Mesodermal cell (in vitro differentiated cells): ENCODE results near the gene SORBS2.

Source experiments
- H3K27ac ChIP-seq: 2 replicates; pipeline ENCODE4 v1.7.0; 2013; ENCODE audit warnings: mild to moderate bottlenecking, low read depth, low read length, moderate library complexity; ENCODE audit not compliant: severe bottlenecking
- H3K36me3 ChIP-seq: 2 replicates; pipeline ENCODE4 v1.7.1; 2013; ENCODE audit warnings: mild to moderate bottlenecking, low read length, moderate library complexity; ENCODE audit not compliant: control insufficient read depth, insufficient read depth
- H3K4me1 ChIP-seq: one replicate; pipeline ENCODE4 v1.7.1; 2013; ENCODE audit warnings: mild to moderate bottlenecking, low read length; ENCODE audit not compliant: insufficient read depth, control insufficient read depth, poor library complexity, severe bottlenecking
- H3K4me3 ChIP-seq: 2 replicates; pipeline ENCODE4 v1.7.0; 2013; ENCODE audit warnings: low read length, control low read depth, mild to moderate bottlenecking; ENCODE audit not compliant: insufficient read depth, poor library complexity, severe bottlenecking; ENCODE audit errors: extremely low read depth
- H3K9me3 ChIP-seq: 2 replicates; pipeline ENCODE4 v1.7.1; 2013; ENCODE audit warnings: mild to moderate bottlenecking, low read length, moderate library complexity; ENCODE audit not compliant: control insufficient read depth
- WGBS, 2 experiments: methylation state at CpG; one replicate each; pipeline ENCODE4 v1.1.5; 2013; ENCODE audit warnings: missing lambda C conversion rate in 2 of 2; ENCODE audit not compliant: insufficient coverage in 2 of 2; 5-methylcytosine and 5-hydroxymethylcytosine counted together

The SORBS2 gene

DNA sequence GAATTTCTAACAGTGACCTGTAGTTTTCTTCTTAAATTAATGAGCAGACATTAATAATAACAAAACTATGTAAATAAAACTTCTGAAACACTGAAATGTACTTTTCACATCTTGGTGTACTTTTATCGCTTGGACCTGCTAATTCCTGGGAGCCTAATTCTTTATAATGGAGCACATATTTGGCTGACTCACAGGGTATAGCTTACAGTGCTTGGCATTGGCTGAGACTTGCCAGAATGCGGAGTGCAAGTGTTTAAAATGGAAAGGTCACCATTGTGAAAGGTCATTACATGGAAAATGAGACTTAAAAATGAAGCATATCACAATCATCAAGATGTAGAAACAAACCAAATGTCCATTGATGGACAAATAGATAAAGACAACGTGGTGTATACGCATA lies 139.4 kb downstream of the SORBS2 start:
- Histone ChIP-seq H3K9me3 (no peaks in the 10 kb centered on the region), H3K4me3 (no peak overlapping the region), H3K36me3 (no peaks in the 10 kb centered on the region), H3K27ac (no peak overlapping the region), H3K4me1 (no peaks in the 10 kb centered on the region)
- 73 to 100% methylated on average over 3 to 4 of the region's 4 CpGs for WGBS, 2 experiments

DNA sequence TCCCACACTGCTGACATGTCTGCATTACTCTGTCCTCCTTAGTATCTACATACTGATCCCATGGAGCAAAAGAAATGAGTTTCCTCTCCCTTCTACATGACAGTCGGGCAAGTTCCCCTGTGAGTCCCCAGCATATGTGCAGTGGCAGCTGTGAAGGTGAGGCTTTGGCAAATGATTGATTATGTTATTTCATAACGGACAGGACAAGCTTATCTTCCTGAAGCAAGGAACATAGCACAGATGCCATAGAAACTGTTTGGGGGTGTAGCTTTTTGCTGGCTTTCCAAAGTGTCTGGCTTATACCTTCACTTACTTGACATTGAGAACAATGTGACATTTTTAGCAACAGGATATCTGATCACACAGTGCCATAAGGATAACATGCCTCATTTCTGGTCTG lies 139.8 kb downstream of the SORBS2 start:
- 100% methylated on average over 1 of the region's 2 CpGs; no CpG with 5 or more reads in 1 of the 2 experiments for WGBS, 2 experiments
- Histone ChIP-seq H3K9me3 (no peaks in the 10 kb centered on the region), H3K4me1 (no peaks in the 10 kb centered on the region)

DNA sequence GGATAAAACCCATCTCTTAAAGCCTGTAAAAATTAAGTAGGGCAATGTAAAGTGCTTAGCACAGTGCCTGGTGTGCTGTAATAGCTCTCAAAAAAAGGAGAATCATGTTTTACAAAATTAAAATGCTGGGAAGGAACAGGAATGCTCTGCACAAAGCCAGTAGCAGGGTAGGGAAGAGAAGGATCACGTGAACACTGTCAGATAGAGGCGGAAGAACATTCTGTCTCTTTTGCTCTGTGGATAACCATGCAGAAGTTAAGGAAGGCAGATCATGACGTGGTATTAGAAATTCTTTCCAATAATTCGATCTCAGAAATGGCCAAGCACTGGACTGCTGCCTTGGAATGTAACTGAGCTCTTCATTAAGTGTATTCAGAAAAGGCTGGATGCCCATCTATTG lies 140.5 kb downstream of the SORBS2 start:
- Histone ChIP-seq H3K9me3 (no peaks in the 10 kb centered on the region), H3K36me3 (no peaks in the 10 kb centered on the region), H3K4me3 (no peak overlapping the region), H3K4me1 (no peaks in the 10 kb centered on the region), H3K27ac (no peak overlapping the region)
- WGBS, 2 experiments, result 87 to 89% methylated on average over 4 of the region's 4 CpGs

More for the DNA sequence above, 139.8 kb downstream of the SORBS2 start:
- no peak overlapping the region for H3K4me3 ChIP-seq
- no peaks in the 10 kb centered on the region for H3K36me3 ChIP-seq
- H3K27ac ChIP-seq, result no peak overlapping the region

DNA sequence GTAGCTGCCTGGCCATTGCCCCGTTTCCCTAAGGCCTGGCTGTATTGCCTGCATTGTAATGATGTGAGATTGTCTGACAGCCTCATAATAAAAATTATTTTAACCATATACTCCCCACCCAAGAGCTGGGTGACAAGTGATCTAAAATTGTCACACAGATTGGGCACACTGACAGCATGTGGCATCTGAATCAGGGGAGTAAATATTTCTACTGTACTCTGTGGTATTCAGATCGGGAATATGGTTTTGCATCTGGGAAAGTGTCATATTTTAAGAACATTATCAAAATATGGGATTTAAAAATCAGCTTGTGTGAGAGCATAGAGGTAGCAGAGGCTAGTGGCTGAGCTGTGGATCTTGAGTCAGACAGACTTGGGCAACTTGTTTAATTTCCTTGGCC lies 140.9 kb downstream of the SORBS2 start:
- Histone ChIP-seq H3K9me3 (no peaks in the 10 kb centered on the region), H3K27ac (no peak overlapping the region), H3K36me3 (no peaks in the 10 kb centered on the region), H3K4me1 (no peaks in the 10 kb centered on the region), H3K4me3 (no peak overlapping the region)
- WGBS, 2 experiments, result no CpG with 5 or more reads among the region's 2 CpGs

DNA sequence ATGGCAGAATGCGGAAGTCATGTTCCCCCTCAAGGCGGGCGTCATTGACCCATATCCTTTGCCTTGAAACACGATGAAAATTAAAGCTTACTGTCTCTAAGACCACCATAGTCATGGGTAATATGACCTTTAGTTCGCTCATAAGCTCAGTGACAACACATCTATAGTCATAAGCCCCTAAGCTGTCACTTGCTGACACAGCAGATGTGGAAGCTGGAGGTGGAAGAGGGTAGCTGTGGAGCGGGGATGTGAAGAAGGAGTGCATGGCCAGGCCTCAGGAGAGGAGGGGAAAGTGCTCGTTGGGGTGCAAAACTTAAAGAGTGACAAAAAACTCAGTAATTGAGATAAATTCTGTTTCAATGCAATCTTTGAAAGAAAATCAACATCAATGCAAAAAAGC lies 142.7 kb downstream of the SORBS2 start:
- Histone ChIP-seq H3K9me3 (no peaks in the 10 kb centered on the region), H3K36me3 (no peaks in the 10 kb centered on the region), H3K4me1 (no peaks in the 10 kb centered on the region), H3K27ac (no peak overlapping the region), H3K4me3 (no peak overlapping the region)
- WGBS, 2 experiments, result 82 to 84% methylated on average over 5 of the region's 7 CpGs

DNA sequence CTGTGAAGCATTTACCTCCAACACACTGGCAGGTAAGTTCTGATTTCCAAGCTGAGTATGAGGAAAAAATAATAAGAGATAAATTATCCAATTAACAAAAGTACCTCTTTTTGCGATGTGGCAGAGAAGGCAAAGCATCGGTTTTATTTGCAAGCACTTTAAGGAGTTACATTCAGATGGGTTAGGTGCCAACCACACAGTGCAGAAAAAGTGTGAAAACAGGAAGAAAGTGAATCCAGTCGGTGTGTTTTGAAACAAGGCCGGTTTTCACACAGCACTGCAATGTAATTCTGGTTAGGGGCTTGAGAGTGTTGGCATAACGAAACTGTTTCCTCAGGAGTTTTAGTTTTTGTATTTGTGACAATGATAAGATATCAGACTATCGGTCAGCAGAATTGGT lies 145.8 kb downstream of the SORBS2 start:
- 92 to 94% methylated on average over 2 to 4 of the region's 6 CpGs for WGBS, 2 experiments
- Histone ChIP-seq H3K4me3 (no peak overlapping the region), H3K4me1 (no peaks in the 10 kb centered on the region), H3K9me3 (no peaks in the 10 kb centered on the region), H3K36me3 (no peaks in the 10 kb centered on the region), H3K27ac (no peak overlapping the region)

DNA sequence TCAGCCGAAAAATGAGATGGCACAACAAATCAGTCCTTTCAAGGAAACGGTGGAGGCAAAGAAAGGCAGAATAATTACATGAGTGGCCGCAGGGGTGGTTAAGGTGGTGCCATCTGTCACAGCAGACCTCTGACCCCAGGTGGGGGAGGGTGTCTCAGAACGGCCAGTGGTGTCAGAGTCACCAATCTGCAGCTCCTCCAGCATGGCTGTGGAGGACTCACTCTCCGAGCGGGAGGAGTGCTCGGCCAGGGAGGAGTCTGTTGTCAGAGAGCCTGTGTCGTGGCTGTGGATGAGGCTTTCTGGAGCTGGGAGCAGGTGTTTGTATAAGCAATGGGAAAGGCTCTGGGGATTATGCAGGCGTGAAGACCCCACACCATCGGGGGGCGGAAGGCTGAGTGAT lies 146.3 kb downstream of the SORBS2 start:
- Histone ChIP-seq H3K4me1 (no peaks in the 10 kb centered on the region), H3K27ac (no peak overlapping the region), H3K4me3 (no peak overlapping the region), H3K36me3 (no peaks in the 10 kb centered on the region), H3K9me3 (no peaks in the 10 kb centered on the region)
- WGBS, 2 experiments, result 89 to 93% methylated on average over 8 to 9 of the region's 11 CpGs

DNA sequence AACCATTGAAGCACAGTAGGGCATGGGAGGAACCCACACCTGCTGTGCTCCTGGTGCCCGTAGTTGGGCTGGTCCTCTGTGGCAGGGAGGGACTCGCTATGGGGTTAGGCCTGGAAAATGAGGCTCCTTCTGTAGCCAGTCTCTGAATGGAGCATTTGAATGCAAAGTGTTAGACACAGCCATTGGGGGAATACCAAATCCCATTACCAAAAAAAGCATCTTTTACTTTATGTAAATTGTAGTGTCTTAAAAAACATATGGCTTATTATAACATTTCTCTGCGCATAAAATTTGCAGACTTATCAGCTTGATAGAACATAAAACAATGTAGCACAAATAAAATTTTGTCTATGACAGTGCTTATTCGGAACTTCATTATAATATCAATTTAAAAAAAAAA lies 147.5 kb downstream of the SORBS2 start:
- H3K36me3 ChIP-seq, result no peaks in the 10 kb centered on the region
- H3K4me3 ChIP-seq, result no peak overlapping the region
- H3K27ac ChIP-seq, result no peak overlapping the region
- whole genome bisulfite sequencing, 2 experiments, result 90% methylated on average over 2 of the region's 4 CpGs; no CpG with 5 or more reads in 1 of the 2 experiments
- H3K9me3 ChIP-seq, result no peaks in the 10 kb centered on the region
- H3K4me1 ChIP-seq, result no peaks in the 10 kb centered on the region

DNA sequence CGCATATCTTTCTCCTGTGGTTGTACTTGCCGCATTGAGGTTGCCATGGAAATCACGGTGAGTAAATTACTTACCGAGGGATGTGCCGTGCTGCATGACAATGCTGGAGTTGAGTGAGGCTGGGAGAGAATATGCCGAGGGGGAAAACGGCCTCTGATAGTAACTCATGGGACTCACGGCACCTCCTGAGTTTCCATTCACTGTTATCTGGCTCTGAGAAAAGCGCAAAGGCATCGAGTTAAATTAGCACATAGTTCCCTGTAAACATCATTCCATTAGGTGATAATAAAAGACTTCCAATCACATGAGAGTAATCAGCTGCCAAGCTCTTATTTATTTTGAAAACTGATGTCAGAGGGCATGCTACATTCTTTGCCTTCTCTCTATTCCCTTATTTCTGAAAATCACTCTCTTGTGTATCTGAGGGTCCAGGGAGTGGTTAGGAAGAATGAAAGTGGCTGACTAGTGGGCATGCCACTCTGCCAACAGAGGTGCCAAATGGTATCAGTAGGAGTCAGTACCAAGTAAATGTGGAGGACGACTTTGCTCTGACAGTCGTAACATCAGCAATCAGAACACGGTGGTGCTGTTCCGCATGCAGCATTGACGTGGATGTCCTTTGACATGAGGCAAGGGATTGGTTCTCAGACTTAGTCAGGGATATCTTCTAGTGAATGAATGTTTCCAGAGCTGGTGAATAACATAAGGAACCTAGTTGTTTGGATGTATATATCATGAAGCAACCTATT lies 149.8 kb downstream of the SORBS2 start:
- no peak overlapping the region for H3K27ac ChIP-seq
- 84 to 85% methylated on average over 12 to 14 of the region's 15 CpGs for WGBS, 2 experiments
- no peaks in the 10 kb centered on the region for H3K9me3 ChIP-seq
- no peak overlapping the region for H3K4me3 ChIP-seq
- H3K4me1 ChIP-seq, result peaks cover 7% of the 10 kb centered on the region
- H3K36me3 ChIP-seq, result no peaks in the 10 kb centered on the region

DNA sequence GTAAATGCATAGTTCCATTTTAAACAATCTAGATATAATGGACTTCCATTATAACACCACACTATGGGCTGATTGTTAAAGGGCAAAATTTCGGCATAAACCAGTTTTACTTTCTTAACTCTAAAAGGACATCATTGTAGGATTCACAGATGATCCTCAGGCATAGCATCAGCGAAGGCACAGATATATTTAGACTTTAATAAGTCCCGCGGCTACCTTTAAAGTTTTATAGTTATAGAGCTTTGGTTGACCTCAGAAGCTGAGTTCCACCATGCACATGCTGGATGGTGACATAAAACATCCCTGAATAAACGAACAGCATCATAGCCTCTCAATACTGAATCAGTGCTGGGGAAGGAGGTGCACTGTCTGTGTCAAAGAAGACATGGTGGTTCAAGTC lies 151.7 kb downstream of the SORBS2 start:
- no peaks in the 10 kb centered on the region for H3K36me3 ChIP-seq
- H3K9me3 ChIP-seq, result no peaks in the 10 kb centered on the region
- H3K27ac ChIP-seq, result no peak overlapping the region
- H3K4me3 ChIP-seq, result no peak overlapping the region
- H3K4me1 ChIP-seq, result peaks cover 11% of the 10 kb centered on the region
- WGBS, 2 experiments, result 89 to 100% methylated on average over 1 to 4 of the region's 5 CpGs

DNA sequence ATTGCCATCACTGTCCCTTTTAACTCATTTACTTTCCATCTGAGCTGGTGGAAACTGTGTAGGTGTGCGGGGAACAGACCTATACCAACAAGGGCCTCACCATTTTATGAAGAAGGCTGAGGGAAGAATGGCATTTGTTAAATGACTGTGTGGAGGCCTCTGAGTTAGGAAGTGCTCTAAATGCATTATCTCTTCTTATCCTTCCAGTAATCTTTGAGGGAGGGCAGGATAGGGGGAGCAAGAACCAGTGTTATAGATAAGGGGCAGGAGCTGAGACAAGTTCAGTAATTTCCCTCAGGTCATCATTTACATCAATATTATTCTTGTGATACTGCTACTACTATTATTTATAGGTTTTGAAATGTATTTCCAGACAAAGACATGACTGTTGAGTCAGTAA lies 154.3 kb downstream of the SORBS2 start:
- Histone ChIP-seq H3K36me3 (no peaks in the 10 kb centered on the region), H3K9me3 (no peaks in the 10 kb centered on the region), H3K4me1 (peaks cover 11% of the 10 kb centered on the region), H3K4me3 (no peak overlapping the region), H3K27ac (no peak overlapping the region)
- no CpG with 5 or more reads among the region's 1 CpG for WGBS, 2 experiments
